B cell (primary cell): ENCODE results near the gene STAC3. TPM values are rescaled to one million over a fixed set of nuclear protein-coding genes. Genes with fewer than 3 reads are reported as not detected.

Source experiments
- ATAC-seq: fragments of 200-7000 bp; cut with Tn5 transposase; one replicate; pipeline ENCODE4 v1.10.0; 2021; ENCODE audit warnings: low read depth, mild to moderate bottlenecking, moderate number of reproducible peaks, moderate library complexity
- CTCF ChIA-PET: fragments of 350-600 bp; sonication (Branson Sonifier 250); formaldehyde crosslinking; loops from one replicate; lab custom pipeline; 2021; ENCODE audit warnings: antibody characterized with exemption, inconsistent platforms; lab: Charles Lee
- POLR2A ChIA-PET: fragments of 350-600 bp; sonication (Branson Sonifier 250); formaldehyde crosslinking; loops from one replicate; lab custom pipeline; 2021; ENCODE audit warnings: antibody characterized with exemption; lab: Charles Lee
- DNase-seq: peaks from one replicate; pipeline ENCODE4 v3.0.0; 2013
- H2AFZ ChIP-seq: 2 replicates; pipeline ENCODE4 v1.6.1; 2012; ENCODE audit warnings: mild to moderate bottlenecking, low read depth, low read length; ENCODE audit not compliant: insufficient read depth, poor library complexity, severe bottlenecking
- H3K27ac ChIP-seq, 2 donors: 1 replicate in 1 of 2; 2 replicates in 1 of 2; pipeline ENCODE4 v1.5.1; 2012 to 2013; ENCODE audit warnings: low read length in 2 of 2, mild to moderate bottlenecking in 2 of 2, moderate library complexity in 1 of 2
- H3K27me3 ChIP-seq, 4 experiments: fragments of 200-600 bp in 1 of 4; sonication (generic) in 1 of 4; replicated peaks in 1 of 4; 1 replicate in 2 of 4; 2 replicates in 2 of 4; pipeline versions ENCODE4 v1.6.1 to v1.7.0; 2013 to 2016; ENCODE audit warnings: low read length in 3 of 4, mild to moderate bottlenecking in 2 of 4, mixed read lengths in 1 of 4, moderate library complexity in 1 of 4; ENCODE audit not compliant: insufficient read depth in 4 of 4, control insufficient read depth in 3 of 4; ENCODE audit errors: control extremely low read depth in 1 of 4
- H3K36me3 ChIP-seq, 2 experiments: replicated peaks in 1 of 2; 1 replicate in 1 of 2; 2 replicates in 1 of 2; pipeline versions ENCODE4 v1.6.1 to v1.7.1; 2013; ENCODE audit warnings: low read length in 1 of 2; ENCODE audit not compliant: insufficient read depth in 2 of 2, control insufficient read depth in 1 of 2; ENCODE audit errors: control extremely low read depth in 1 of 2, extremely low read depth in 1 of 2
- H3K4me1 ChIP-seq, 2 donors: fragments of 200-600 bp in 1 of 2; sonication (generic) in 1 of 2; 1 replicate in 1 of 2; 2 replicates in 1 of 2; pipeline versions ENCODE4 v1.5.1 to v1.6.1; 2013 to 2017; ENCODE audit warnings: low read length in 2 of 2; ENCODE audit not compliant: control insufficient read depth in 2 of 2, insufficient read depth in 2 of 2
- H3K4me2 ChIP-seq: replicated peaks from 2 replicates; pipeline ENCODE3; 2012; ENCODE audit warnings: mild to moderate bottlenecking, low read depth, low read length; ENCODE audit not compliant: poor library complexity, severe bottlenecking
- H3K4me3 ChIP-seq, 5 experiments: fragments of 200-600 bp in 1 of 5; sonication (generic) in 1 of 5; 1 replicate in 3 of 5; 2 replicates in 2 of 5; pipeline versions ENCODE4 v1.5.1 to v1.7.0; 2011 to 2016; ENCODE audit warnings: low read length in 4 of 5, mild to moderate bottlenecking in 4 of 5, low read depth in 2 of 5, control low read depth in 1 of 5, moderate library complexity in 1 of 5; ENCODE audit not compliant: insufficient read depth in 1 of 5; ENCODE audit errors: control extremely low read depth in 1 of 5, extremely low read depth in 1 of 5
- H3K79me2 ChIP-seq: fragments of 200-600 bp; sonication (generic); one replicate; pipeline ENCODE4 v1.6.0; 2016; ENCODE audit warnings: low read length; ENCODE audit not compliant: control insufficient read depth, insufficient read depth
- H3K9ac ChIP-seq: fragments of 200-600 bp; sonication (generic); 2 replicates; pipeline ENCODE4 v1.6.1; 2017; ENCODE audit warnings: mild to moderate bottlenecking, low read length, moderate library complexity
- H3K9me3 ChIP-seq, 3 donors: one replicate each; pipeline versions ENCODE4 v1.6.1 to v1.7.1; 2013; ENCODE audit warnings: low read length in 2 of 3; ENCODE audit not compliant: control insufficient read depth in 2 of 3, insufficient read depth in 1 of 3; ENCODE audit errors: control extremely low read depth in 1 of 3
- H4K20me1 ChIP-seq: 2 replicates; pipeline ENCODE4 v1.6.0; 2012; ENCODE audit warnings: mild to moderate bottlenecking, low read length; ENCODE audit not compliant: insufficient read depth, control insufficient read depth, poor library complexity, severe bottlenecking
- H3K27ac Mint-ChIP-seq: one replicate; pipeline ENCODE4 v1.8.0; 2021; ENCODE audit warnings: mixed read lengths
- H3K27me3 Mint-ChIP-seq: one replicate; pipeline ENCODE4 v1.8.0; 2021; ENCODE audit warnings: mixed read lengths
- H3K4me1 Mint-ChIP-seq: one replicate; pipeline ENCODE4 v1.8.0; 2021; ENCODE audit warnings: mixed read lengths
- H3K4me3 Mint-ChIP-seq: one replicate; pipeline ENCODE4 v1.8.0; 2021; ENCODE audit warnings: mixed read lengths
- H3K9me3 Mint-ChIP-seq: one replicate; pipeline ENCODE4 v1.8.0; 2022; ENCODE audit warnings: mixed read lengths; ENCODE audit not compliant: insufficient read depth
- CTCF ChIP-seq: fragments of 200-600 bp; IDR thresholded peaks from one replicate; pipeline ENCODE4 v1.8.0; 2022; ENCODE audit warnings: antibody characterized with exemption, mild to moderate bottlenecking
- EZH2 ChIP-seq: IDR thresholded peaks from 2 replicates; pipeline ENCODE4 v1.6.1; 2012; ENCODE audit warnings: borderline replicate concordance, low read depth, mild to moderate bottlenecking, moderate library complexity, low read length; ENCODE audit not compliant: insufficient read depth, poor library complexity, severe bottlenecking
- WGBS: methylation state at CpG from one replicate; pipeline ENCODE4 v1.1.5; 2013; ENCODE audit warnings: missing lambda C conversion rate; ENCODE audit not compliant: insufficient coverage; 5-methylcytosine and 5-hydroxymethylcytosine counted together
- intact Hi-C: fragments of 100-400 bp; cut with micrococcal nuclease; formaldehyde crosslinking; loops from one replicate; pipeline ENCODE4 v1.10.0; 2022
- polyA plus RNA-seq: library from polyadenylated mRNA; depleted of rRNA; stranded (reverse); fragments of >200 nt; gene quantifications from 2 replicates; pipeline ENCODE4 v1.2.3, GENCODE V29; 2012
- total RNA-seq, 2 donors: library from RNA; stranded (reverse); fragments of 120-200 nt in 1 of 2; gene quantifications; 1 replicate in 1 of 2; 2 replicates in 1 of 2; pipeline versions ENCODE4 v1.2.3 to v1.2.4, GENCODE V29; 2013 to 2022

The STAC3 gene
- total and polyA plus RNA-seq, 2 donors (not counting 1 experiment from before 2014, with no cell fraction given) = 4.5 to 6.2 TPM

GRCh38 chr12:57232156-57232756 is 18.7 kb downstream of the STAC3 start:
- Mint-ChIP-seq H3K4me3 (peak overlapping the region; percentile 24), H3K4me1 (peaks cover 89% of the 10 kb centered on the region), H3K27me3 (peaks cover 1% of the 10 kb centered on the region), H3K27ac (peak overlapping the region; percentile 97), H3K9me3 (no peaks in the 10 kb centered on the region)
- Histone ChIP-seq H3K9ac (no peak overlapping the region), H3K9me3 (peaks cover 0 to 6% (median 0%) of the 10 kb centered on the region in 3 donors), H3K27me3 (peaks cover 0 to 20% (median 3%) of the 10 kb centered on the region in 4 experiments), H3K27ac (peak overlapping the region in 1 of 2 donors; percentile 9), H2AFZ (no peak overlapping the region), H4K20me1 (peaks cover 15% of the 10 kb centered on the region), H3K36me3 (peaks cover 0 to 37% of the 10 kb centered on the region in 2 experiments), H3K79me2 (peaks cover 42% of the 10 kb centered on the region), H3K4me3 (no peak overlapping the region), H3K4me2 (no peak overlapping the region), H3K4me1 (peaks cover 63 to 78% of the 10 kb centered on the region in 2 donors)
- intact Hi-C loops = loop anchor here (10.0 kb wide), 1 partner anchor 477 kb away; the partner anchor contains the start of gene PRIM1
- ChIA-PET CTCF (interaction anchor here (0.7 to 31.1 kb wide), 3 partner anchors 7 to 16 kb away, joined by 3 to 838 read pairs (median 360); partner anchors contain the start of gene NXPH4), POLR2A (interaction anchor here (11.2 kb wide), 1 partner anchor 7 kb away, joined by 89 read pairs; no protein-coding TSS in a partner anchor)
- TF ChIP-seq EZH2 (no peak), CTCF (no peak)
- no peak for ATAC-seq
- WGBS = 93% methylated on average over 9 of the region's 19 CpGs
- no peak for DNase-seq
